HepG2 (cell line): ENCODE measurements around the gene NEK5. TPM values are rescaled to one million over a fixed set of nuclear protein-coding genes. Genes with fewer than 3 reads are reported as not detected.

Source experiments
- ATAC-seq: fragments of 200-7000 bp; cut with Tn5 transposase; 3 replicates; pipeline ENCODE4 v1.9.1; 2020; ENCODE audit warnings: mild to moderate bottlenecking, moderate library complexity
- BruUV-seq: library from RNA; stranded (reverse); fragments of 400-500 nt; replicated peaks from 2 replicates; lab custom pipeline; 2021; lab: Mats Ljungman, UMichigan
- CTCF ChIA-PET: fragments of 300-600 bp; formaldehyde crosslinking; extraction: SDS; loops from one replicate; lab custom pipeline; 2021; ENCODE audit warnings: low total read pairs, inconsistent platforms, low intra/inter-chr PET ratio; lab: Yijun Ruan, JAX
- POLR2A ChIA-PET: fragments of 350-600 bp; sonication (Branson Sonifier 250); formaldehyde crosslinking; loops from one replicate; lab custom pipeline; 2020; ENCODE audit warnings: antibody characterized with exemption, inconsistent platforms; lab: Yijun Ruan, JAX
- DNase-seq: peaks from one replicate; pipeline ENCODE4 v3.0.0-alpha.2; 2015; ENCODE audit warnings: low spot score
- FAIRE-seq: peaks from 3 replicates; lab custom pipeline; 2011; peaks lifted over from hg19 to GRCh38; lab: Jason Lieb, UNC
- H2AFZ ChIP-seq: one replicate; pipeline ENCODE4 v1.6.1; 2011; ENCODE audit warnings: low read length, inconsistent platforms
- H3K27ac ChIP-seq: fragments of 300-600 bp; 3 replicates; pipeline ENCODE4 v1.8.0; 2011; ENCODE audit warnings: mixed run types, mild to moderate bottlenecking, mixed read lengths, low read length, inconsistent platforms; ENCODE audit not compliant: insufficient read depth; ENCODE audit errors: extremely low read length
- H3K27me3 ChIP-seq, 2 experiments: fragments of 200-600 bp in 1 of 2; 2 replicates in 1 of 2; 3 replicates in 1 of 2; pipeline versions ENCODE4 v1.6.0 to v1.8.0; 2011; ENCODE audit warnings: low read length in 2 of 2, mild to moderate bottlenecking in 2 of 2, moderate library complexity in 2 of 2, inconsistent platforms in 1 of 2; ENCODE audit not compliant: insufficient read depth in 2 of 2, control insufficient read depth in 1 of 2
- H3K36me3 ChIP-seq, 2 experiments: fragments of 200-600 bp in 1 of 2; replicated peaks in 1 of 2; 2 replicates in 1 of 2; 3 replicates in 1 of 2; pipeline versions ENCODE4 v1.5.1 to v1.8.0; 2011; ENCODE audit warnings: low read length in 2 of 2, inconsistent platforms in 1 of 2; ENCODE audit not compliant: insufficient read depth in 2 of 2, control insufficient read depth in 1 of 2
- H3K4me1 ChIP-seq: 2 replicates; pipeline ENCODE4 v1.5.1; 2012; ENCODE audit warnings: low read length, inconsistent platforms; ENCODE audit not compliant: insufficient read depth
- H3K4me2 ChIP-seq: 2 replicates; pipeline ENCODE4 v1.6.0; 2011; ENCODE audit warnings: low read depth, low read length, inconsistent platforms
- H3K4me3 ChIP-seq, 3 experiments: fragments of 200-600 bp in 1 of 3; sonication (generic), shearing (Covaris generic) in 1 of 3; replicated peaks in 1 of 3; 2 replicates each; pipeline ENCODE4 v1.5.1; 2011 to 2016; ENCODE audit warnings: low read length in 3 of 3, inconsistent platforms in 2 of 3, low read depth in 2 of 3, mild to moderate bottlenecking in 2 of 3, control low read depth in 1 of 3, mixed read lengths in 1 of 3; ENCODE audit not compliant: insufficient read depth in 1 of 3
- H3K79me2 ChIP-seq: one replicate; pipeline ENCODE4 v1.6.1; 2011; ENCODE audit warnings: low read length, inconsistent platforms; ENCODE audit not compliant: insufficient read depth
- H3K9ac ChIP-seq: 2 replicates; pipeline ENCODE4 v1.6.0; 2011; ENCODE audit warnings: mild to moderate bottlenecking, low read depth, low read length, inconsistent platforms; ENCODE audit not compliant: insufficient read depth
- H3K9me3 ChIP-seq: 2 replicates; pipeline ENCODE4 v1.5.1; 2012; ENCODE audit warnings: mild to moderate bottlenecking, low read length
- H4K20me1 ChIP-seq: 2 replicates; pipeline ENCODE4 v1.6.0; 2011; ENCODE audit warnings: inconsistent platforms, mild to moderate bottlenecking, low read length, moderate library complexity; ENCODE audit not compliant: insufficient read depth
- ARHGAP35 ChIP-seq: sonication (generic); formaldehyde crosslinking; IDR thresholded peaks from 2 replicates; pipeline ENCODE4 v1.9.0; 2022; ENCODE audit warnings: mild to moderate bottlenecking, inconsistent platforms, moderate library complexity, missing genetic modification reagents, borderline replicate concordance
- FOXO1 ChIP-seq: sonication (generic); formaldehyde crosslinking; IDR thresholded peaks from 2 replicates; pipeline ENCODE4 v1.4.0; 2020; ENCODE audit warnings: missing genetic modification reagents
- FOXP4 ChIP-seq: sonication (generic); formaldehyde crosslinking; IDR thresholded peaks from 2 replicates; pipeline ENCODE4 v1.4.0; 2020; ENCODE audit warnings: missing genetic modification reagents
- HDAC2 ChIP-seq: sonication (generic); formaldehyde crosslinking; IDR thresholded peaks from 2 replicates; pipeline ENCODE4 v1.4.0; 2020; ENCODE audit warnings: missing genetic modification reagents
- HNF4G ChIP-seq, 2 experiments: sonication (generic) in 1 of 2; formaldehyde crosslinking in 1 of 2; IDR thresholded peaks; 2 replicates each; pipeline versions ENCODE4 v1.4.0 to v1.6.1; 2011 to 2020; ENCODE audit warnings: borderline replicate concordance in 2 of 2, low read depth in 2 of 2, mild to moderate bottlenecking in 2 of 2, low read length in 1 of 2, missing genetic modification reagents in 1 of 2, moderate library complexity in 1 of 2
- MAZ ChIP-seq, 2 experiments: sonication (generic) in 1 of 2; formaldehyde crosslinking in 1 of 2; IDR thresholded peaks; 2 replicates each; pipeline versions ENCODE4 v1.5.0 to v1.6.1; 2012 to 2020; ENCODE audit warnings: low read depth in 2 of 2, mild to moderate bottlenecking in 2 of 2, borderline replicate concordance in 1 of 2, improper control_type of control experiment in 1 of 2, low read length in 1 of 2, missing genetic modification reagents in 1 of 2, moderate library complexity in 1 of 2
- SETDB1 ChIP-seq: sonication (generic); formaldehyde crosslinking; IDR thresholded peaks from 2 replicates; pipeline ENCODE4 v1.5.1; 2020; ENCODE audit warnings: missing genetic modification reagents, mild to moderate bottlenecking, borderline replicate concordance
- SRF ChIP-seq: IDR thresholded peaks from 2 replicates; pipeline ENCODE4 v1.6.1; 2011; ENCODE audit warnings: mild to moderate bottlenecking, low read depth, low read length, moderate library complexity
- TOPORS ChIP-seq: sonication (generic); formaldehyde crosslinking; IDR thresholded peaks from 2 replicates; pipeline ENCODE4 v1.8.0; 2023; ENCODE audit warnings: mild to moderate bottlenecking, missing genetic modification reagents
- ZFP36 ChIP-seq: fragments of 150-350 bp; IDR thresholded peaks from 2 replicates; pipeline ENCODE4 v1.6.1; 2018; ENCODE audit warnings: borderline replicate concordance, low read length, low read depth; ENCODE audit not compliant: partially characterized antibody
- ZNF678 ChIP-seq: sonication (generic); formaldehyde crosslinking; IDR thresholded peaks from 2 replicates; pipeline ENCODE4 v1.4.0; 2020; ENCODE audit warnings: mild to moderate bottlenecking, missing genetic modification reagents
- ZNF780A ChIP-seq: sonication (generic); formaldehyde crosslinking; IDR thresholded peaks from 2 replicates; pipeline ENCODE4 v1.8.0; 2022; ENCODE audit warnings: mild to moderate bottlenecking, missing genetic modification reagents, moderate library complexity
- ZSCAN12 ChIP-seq: sonication (generic); formaldehyde crosslinking; IDR thresholded peaks from 2 replicates; pipeline ENCODE4 v1.9.0; 2021; ENCODE audit warnings: mild to moderate bottlenecking, missing genetic modification reagents
- in situ Hi-C: cut with HindIII; loops from 2 replicates; pipeline ENCODE4 v1.10.0; 2017; ENCODE audit warnings: low pct_unique_long_range_greater_than_20kb; ENCODE audit not compliant: extremely low pct_ligation_motif_present
- intact Hi-C: fragments of 100-400 bp; cut with micrococcal nuclease; formaldehyde crosslinking; loops from one replicate; pipeline ENCODE4 v1.10.0; 2022; ENCODE audit not compliant: unreplicated experiment
- polyA plus RNA-seq, 8 experiments: library from polyadenylated mRNA; depleted of rRNA in 3 of 8; stranded (reverse) in 7 of 8; unstranded in 1 of 8; fragments of >200 nt; fragmentation: Illumina TruSeq in 4 of 8; extraction: Trizol in 4 of 8; gene quantifications; 2 replicates each; pipeline versions ENCODE4 v1.2.1 to v1.2.3, GENCODE V29; 2011 to 2016; ENCODE audit warnings: low read depth in 4 of 8, missing spikeins in 1 of 8, mixed read lengths in 1 of 8; ENCODE audit not compliant: insufficient read depth in 1 of 8
- total RNA-seq, 5 experiments: library from RNA; depleted of rRNA; stranded (reverse); fragments of >200 nt; fragmentation: Illumina TruSeq; extraction: Trizol; gene quantifications; 2 replicates each; pipeline ENCODE4 v1.2.3, GENCODE V29; 2016; ENCODE audit warnings: low read depth in 1 of 5
- TF ChIP-seq, protein P1 (sequence below): IDR thresholded peaks from 2 replicates; pipeline ENCODE4 v1.6.1; 2016; ENCODE audit warnings: mild to moderate bottlenecking
- TF ChIP-seq, protein P2 (sequence below): sonication (generic); formaldehyde crosslinking; IDR thresholded peaks from 2 replicates; pipeline ENCODE4 v1.9.0; 2021; ENCODE audit warnings: missing genetic modification reagents, mild to moderate bottlenecking, borderline replicate concordance

The NEK5 gene
- total and polyA plus RNA-seq, 2 of the 13 experiments (the other 11 are each of a cell fraction or from before 2014, with no cell fraction given): 0.12 to 0.22 TPM

GRCh38 chr13:52070929-52071523 lies 57.8 kb downstream of the NEK5 start (continued):
- TF ChIP-seq FOXP4 (CRISPR knock-in tag): 0 out of 2 replicates have a peak, but pooled peaks have one; percentile 10
- TF ChIP-seq ZSCAN12: no peak
- TF ChIP-seq ZNF678 (CRISPR knock-in tag): peak; percentile 90; the same call in 1 of the 2 replicates
- TF ChIP-seq, protein P1, sequence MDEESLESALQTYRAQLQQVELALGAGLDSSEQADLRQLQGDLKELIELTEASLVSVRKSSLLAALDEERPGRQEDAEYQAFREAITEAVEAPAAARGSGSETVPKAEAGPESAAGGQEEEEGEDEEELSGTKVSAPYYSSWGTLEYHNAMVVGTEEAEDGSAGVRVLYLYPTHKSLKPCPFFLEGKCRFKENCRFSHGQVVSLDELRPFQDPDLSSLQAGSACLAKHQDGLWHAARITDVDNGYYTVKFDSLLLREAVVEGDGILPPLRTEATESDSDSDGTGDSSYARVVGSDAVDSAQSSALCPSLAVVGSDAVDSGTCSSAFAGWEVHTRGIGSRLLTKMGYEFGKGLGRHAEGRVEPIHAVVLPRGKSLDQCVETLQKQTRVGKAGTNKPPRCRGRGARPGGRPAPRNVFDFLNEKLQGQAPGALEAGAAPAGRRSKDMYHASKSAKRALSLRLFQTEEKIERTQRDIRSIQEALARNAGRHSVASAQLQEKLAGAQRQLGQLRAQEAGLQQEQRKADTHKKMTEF (CRISPR knock-in tag): 0 out of 2 replicates have a peak, but pooled peaks have one; percentile 12
- TF ChIP-seq FOXO1 (CRISPR knock-in tag): no peak
- no peak for TF ChIP-seq HDAC2 (CRISPR knock-in tag)

- intact Hi-C loops: no loop called here
- Histone ChIP-seq H3K36me3 (no peaks in the 10 kb centered on the region), H3K27me3 (no peaks in the 10 kb centered on the region), H3K4me2 (no peak overlapping the region), H3K27ac (no peak overlapping the region), H3K4me1 (peaks cover 15% of the 10 kb centered on the region), H2AFZ (no peak overlapping the region), H4K20me1 (no peaks in the 10 kb centered on the region), H3K9me3 (peaks cover 35% of the 10 kb centered on the region), H3K9ac (no peak overlapping the region), H3K79me2 (no peaks in the 10 kb centered on the region), H3K4me3 (no peak overlapping the region)
- in situ Hi-C loops: no loop called here
- BruUV-seq: no TSS peak
- no peak for FAIRE-seq
- peak; percentile 70 for ATAC-seq
- CTCF ChIA-PET: no interaction called here
- DNase-seq: peak; percentile 62
- POLR2A ChIA-PET: interaction anchor here (0.7 kb wide), 1 partner anchor 61 kb away, joined by 3 read pairs; no protein-coding TSS in a partner anchor
- TF ChIP-seq ARHGAP35 (CRISPR knock-in tag): no peak
- peak; percentile 53; the same call in 1 of the 2 replicates for TF ChIP-seq TOPORS (CRISPR knock-in tag)
- peak; percentile 86; the same call in 1 of the 2 replicates for TF ChIP-seq SRF
- TF ChIP-seq, protein P2, sequence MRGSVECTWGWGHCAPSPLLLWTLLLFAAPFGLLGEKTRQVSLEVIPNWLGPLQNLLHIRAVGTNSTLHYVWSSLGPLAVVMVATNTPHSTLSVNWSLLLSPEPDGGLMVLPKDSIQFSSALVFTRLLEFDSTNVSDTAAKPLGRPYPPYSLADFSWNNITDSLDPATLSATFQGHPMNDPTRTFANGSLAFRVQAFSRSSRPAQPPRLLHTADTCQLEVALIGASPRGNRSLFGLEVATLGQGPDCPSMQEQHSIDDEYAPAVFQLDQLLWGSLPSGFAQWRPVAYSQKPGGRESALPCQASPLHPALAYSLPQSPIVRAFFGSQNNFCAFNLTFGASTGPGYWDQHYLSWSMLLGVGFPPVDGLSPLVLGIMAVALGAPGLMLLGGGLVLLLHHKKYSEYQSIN (CRISPR knock-in tag): no peak
- TF ChIP-seq ZFP36: peak; percentile 99
- peak; percentile 100 for TF ChIP-seq SETDB1 (CRISPR knock-in tag)
- TF ChIP-seq HNF4G (IDR thresholded peaks at IDR 0.05; ENCODE audit: borderline replicate concordance, low read depth, low read length): 0 out of 2 replicates have a peak, but pooled peaks have one; percentile 43
- no peak for TF ChIP-seq HNF4G (CRISPR knock-in tag; IDR thresholded peaks at IDR 0.05; ENCODE audit: borderline replicate concordance, low read depth)
- TF ChIP-seq MAZ (IDR thresholded peaks at IDR 0.05; ENCODE audit: borderline replicate concordance, low read depth, low read length): peak; percentile 72; the same call in 1 of the 2 replicates
- no peak for TF ChIP-seq MAZ (CRISPR knock-in tag; IDR thresholded peaks at IDR 0.05; ENCODE audit: low read depth)
- TF ChIP-seq ZNF780A (CRISPR knock-in tag): peak; percentile 100
Observed at GRCh38 chr13:52067237-52067636, 61.6 kb downstream of the NEK5 start.
